H1 (cell line): ENCODE data around the gene OR4D11. TPM values are rescaled to one million over a fixed set of nuclear protein-coding genes. Genes with fewer than 3 reads are reported as not detected.

Source experiments
- ASH2L ChIP-seq: fragments of 200-600, 300-600 bp; sonication (generic); IDR thresholded peaks from one replicate; pipeline ENCODE4 v1.7.1; 2017; ENCODE audit warnings: low read length
- BACH1 ChIP-seq: IDR thresholded peaks from 2 replicates; pipeline ENCODE4 v1.6.1; 2012; ENCODE audit warnings: low read length, improper control_type of control experiment
- BCL11A ChIP-seq, 2 experiments: IDR thresholded peaks; one replicate each; pipeline ENCODE4 v1.6.1; 2011; ENCODE audit warnings: low read depth in 2 of 2, low read length in 2 of 2, mild to moderate bottlenecking in 2 of 2
- BRCA1 ChIP-seq: IDR thresholded peaks from 2 replicates; pipeline ENCODE4 v1.6.1; 2012; ENCODE audit warnings: low read depth, low read length, improper control_type of control experiment
- CTBP2 ChIP-seq: IDR thresholded peaks from 2 replicates; pipeline ENCODE4 v1.7.0; 2011; ENCODE audit warnings: borderline replicate concordance, mild to moderate bottlenecking, moderate library complexity, mixed read lengths, low read length; ENCODE audit not compliant: insufficient read depth, insufficient read length
- E2F6 ChIP-seq: IDR thresholded peaks from 2 replicates; pipeline ENCODE4 v1.6.1; 2012; ENCODE audit warnings: inconsistent platforms
- EGR1 ChIP-seq: IDR thresholded peaks from 2 replicates; pipeline ENCODE4 v1.6.1; 2011; ENCODE audit warnings: low read depth, low read length, borderline replicate concordance
- KDM1A ChIP-seq: fragments of 200-600, 300-600 bp; sonication (generic); IDR thresholded peaks from 2 replicates; pipeline ENCODE4 v1.7.1; 2016; ENCODE audit warnings: mild to moderate bottlenecking, low read length, borderline replicate concordance
- KDM5A ChIP-seq: fragments of 200-600 bp; IDR thresholded peaks from 2 replicates; pipeline ENCODE4 v1.7.1; 2012; ENCODE audit warnings: mild to moderate bottlenecking, low read length, inconsistent platforms, mixed read lengths
- NANOG ChIP-seq: IDR thresholded peaks from 2 replicates; pipeline ENCODE4 v1.6.1; 2011; ENCODE audit warnings: low read length, low read depth, mild to moderate bottlenecking, inconsistent platforms; ENCODE audit not compliant: insufficient read depth, poor library complexity, severe bottlenecking
- PHF8 ChIP-seq: fragments of 200-600 bp; sonication (generic); conservative IDR thresholded peaks from 2 replicates; pipeline ENCODE4 v1.7.1; 2012; ENCODE audit warnings: low read depth, mild to moderate bottlenecking, inconsistent platforms, low read length, moderate library complexity
- RAD21 ChIP-seq, 2 experiments: IDR thresholded peaks in 1 of 2; conservative IDR thresholded peaks in 1 of 2; 2 replicates each; pipeline ENCODE4 v1.6.1; 2011; ENCODE audit warnings: low read depth in 2 of 2, low read length in 2 of 2, improper control_type of control experiment in 1 of 2, inconsistent platforms in 1 of 2, mild to moderate bottlenecking in 1 of 2, moderate library complexity in 1 of 2
- RBBP5 ChIP-seq: IDR thresholded peaks from 2 replicates; pipeline ENCODE4 v1.7.1; 2012; ENCODE audit warnings: low read depth, mild to moderate bottlenecking, inconsistent platforms, low read length, moderate library complexity, borderline replicate concordance
- RFX5 ChIP-seq: IDR thresholded peaks from 2 replicates; pipeline ENCODE4 v1.6.1; 2011; ENCODE audit warnings: low read depth, low read length, improper control_type of control experiment, borderline replicate concordance
- SP1 ChIP-seq: IDR thresholded peaks from 2 replicates; pipeline ENCODE4 v1.6.1; 2011; ENCODE audit warnings: low read depth, low read length
- SRF ChIP-seq: IDR thresholded peaks from 2 replicates; pipeline ENCODE4 v1.6.1; 2011; ENCODE audit warnings: mild to moderate bottlenecking, low read depth, low read length, moderate library complexity
- SUZ12 ChIP-seq: fragments of 200-600 bp; sonication (generic); IDR thresholded peaks from 2 replicates; pipeline ENCODE4 v1.6.1; 2012; ENCODE audit warnings: mild to moderate bottlenecking, inconsistent platforms, low read length, moderate library complexity, mixed read lengths
- TAF1 ChIP-seq: IDR thresholded peaks from 2 replicates; pipeline ENCODE4 v1.6.1; 2011; ENCODE audit warnings: mild to moderate bottlenecking, low read depth, low read length
- TBP ChIP-seq: IDR thresholded peaks from 2 replicates; pipeline ENCODE4 v1.6.1; 2011; ENCODE audit warnings: low read depth, low read length, improper control_type of control experiment
- polyA plus RNA-seq, 7 experiments: library from polyadenylated mRNA; depleted of rRNA in 3 of 7; stranded (reverse) in 5 of 7; unstranded in 2 of 7; fragments of >200 nt in 5 of 7; fragments of 200-250 nt in 2 of 7; gene quantifications; 1 replicate in 5 of 7; 2 replicates in 1 of 7; 4 replicates in 1 of 7; pipeline versions ENCODE4 v1.2.1 to v1.2.3, GENCODE V29; 2011 to 2013; ENCODE audit warnings: missing spikeins in 2 of 7, mixed read lengths in 2 of 7
- total RNA-seq: library from RNA; stranded (reverse); fragmentation: NEBNext Ultra II Directional; extraction: Animal tissue kit (Norgen Biotek cat#: 25700); gene quantifications from 2 replicates; pipeline ENCODE4 v1.2.1, GENCODE V29; 2021
- TF ChIP-seq, protein P1 (sequence below), 3 experiments: IDR thresholded peaks; 1 replicate in 2 of 3; 2 replicates in 1 of 3; pipeline versions ENCODE4 v1.5.1 to v1.6.1; 2011; ENCODE audit warnings: low read length in 3 of 3, mild to moderate bottlenecking in 3 of 3, inconsistent platforms in 2 of 3, low read depth in 1 of 3, moderate library complexity in 1 of 3; ENCODE audit not compliant: insufficient read depth in 1 of 3; ENCODE audit errors: control extremely low read depth in 1 of 3
- TF ChIP-seq, protein P2 (sequence below): IDR thresholded peaks from 2 replicates; pipeline ENCODE4 v1.6.1; 2011; ENCODE audit warnings: low read depth, mild to moderate bottlenecking, low read length; ENCODE audit not compliant: insufficient read depth

The OR4D11 gene
- total and polyA plus RNA-seq, 2 of the 8 experiments (the other 6 are each of a cell fraction or from before 2014, with no cell fraction given): not detected

GRCh38 chr11:59550368-59550841, 47.0 kb downstream of the OR4D11 start (continued):
- TF ChIP-seq BRCA1: 0 out of 2 replicates have a peak, but pooled peaks have one; percentile 20
- TF ChIP-seq, protein P1, sequence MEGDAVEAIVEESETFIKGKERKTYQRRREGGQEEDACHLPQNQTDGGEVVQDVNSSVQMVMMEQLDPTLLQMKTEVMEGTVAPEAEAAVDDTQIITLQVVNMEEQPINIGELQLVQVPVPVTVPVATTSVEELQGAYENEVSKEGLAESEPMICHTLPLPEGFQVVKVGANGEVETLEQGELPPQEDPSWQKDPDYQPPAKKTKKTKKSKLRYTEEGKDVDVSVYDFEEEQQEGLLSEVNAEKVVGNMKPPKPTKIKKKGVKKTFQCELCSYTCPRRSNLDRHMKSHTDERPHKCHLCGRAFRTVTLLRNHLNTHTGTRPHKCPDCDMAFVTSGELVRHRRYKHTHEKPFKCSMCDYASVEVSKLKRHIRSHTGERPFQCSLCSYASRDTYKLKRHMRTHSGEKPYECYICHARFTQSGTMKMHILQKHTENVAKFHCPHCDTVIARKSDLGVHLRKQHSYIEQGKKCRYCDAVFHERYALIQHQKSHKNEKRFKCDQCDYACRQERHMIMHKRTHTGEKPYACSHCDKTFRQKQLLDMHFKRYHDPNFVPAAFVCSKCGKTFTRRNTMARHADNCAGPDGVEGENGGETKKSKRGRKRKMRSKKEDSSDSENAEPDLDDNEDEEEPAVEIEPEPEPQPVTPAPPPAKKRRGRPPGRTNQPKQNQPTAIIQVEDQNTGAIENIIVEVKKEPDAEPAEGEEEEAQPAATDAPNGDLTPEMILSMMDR (IDR thresholded peaks at IDR 0.05; ENCODE audit: control extremely low read depth in 1 of 3, insufficient read depth in 1 of 3, low read depth in 1 of 3, low read length in 3 of 3): peak; percentile 22 to 36 (median 30); a peak in 3 of 4 replicates
- TF ChIP-seq BCL11A (IDR thresholded peaks at IDR 0.05; ENCODE audit: low read depth in 2 of 2, low read length in 2 of 2): no peak
- TF ChIP-seq RAD21 (IDR thresholded peaks at IDR 0.05 in 1 of 2, conservative IDR thresholded peaks at IDR 0.05 in 1 of 2; ENCODE audit: low read depth in 2 of 2, low read length in 2 of 2): peak; percentile 14 to 29; a peak in 2 of 4 replicates
- 0 out of 2 replicates have a peak, but pooled peaks have one; percentile 34 for TF ChIP-seq TAF1
- no peak for TF ChIP-seq EGR1
- TF ChIP-seq RFX5: no peak
- no peak for TF ChIP-seq SRF
- TF ChIP-seq SUZ12: no peak
- no peak for TF ChIP-seq RBBP5
- TF ChIP-seq KDM5A: no peak
- 0 out of 2 replicates have a peak, but pooled peaks have one; percentile 28 for TF ChIP-seq PHF8
- TF ChIP-seq CTBP2: no peak
- TF ChIP-seq KDM1A: no peak
- TF ChIP-seq NANOG: no peak
- TF ChIP-seq TBP: peak; percentile 97
- TF ChIP-seq BACH1: 0 out of 2 replicates have a peak, but pooled peaks have one; percentile 6
- TF ChIP-seq SP1: no peak
- TF ChIP-seq, protein P2, sequence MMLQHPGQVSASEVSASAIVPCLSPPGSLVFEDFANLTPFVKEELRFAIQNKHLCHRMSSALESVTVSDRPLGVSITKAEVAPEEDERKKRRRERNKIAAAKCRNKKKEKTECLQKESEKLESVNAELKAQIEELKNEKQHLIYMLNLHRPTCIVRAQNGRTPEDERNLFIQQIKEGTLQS: no peak
- peak; percentile 66 for TF ChIP-seq E2F6
- peak; percentile 39 for TF ChIP-seq ASH2L
